Mesodermal cell (in vitro differentiated cells): ENCODE results near the gene DAB2IP.

Experiments
- H3K27ac ChIP-seq: 2 replicates; pipeline ENCODE4 v1.7.0; 2013; ENCODE audit warnings: mild to moderate bottlenecking, low read depth, low read length, moderate library complexity; ENCODE audit not compliant: severe bottlenecking
- H3K36me3 ChIP-seq: 2 replicates; pipeline ENCODE4 v1.7.1; 2013; ENCODE audit warnings: mild to moderate bottlenecking, low read length, moderate library complexity; ENCODE audit not compliant: control insufficient read depth, insufficient read depth
- H3K4me1 ChIP-seq: one replicate; pipeline ENCODE4 v1.7.1; 2013; ENCODE audit warnings: mild to moderate bottlenecking, low read length; ENCODE audit not compliant: insufficient read depth, control insufficient read depth, poor library complexity, severe bottlenecking
- H3K4me3 ChIP-seq: 2 replicates; pipeline ENCODE4 v1.7.0; 2013; ENCODE audit warnings: low read length, control low read depth, mild to moderate bottlenecking; ENCODE audit not compliant: insufficient read depth, poor library complexity, severe bottlenecking; ENCODE audit errors: extremely low read depth
- H3K9me3 ChIP-seq: 2 replicates; pipeline ENCODE4 v1.7.1; 2013; ENCODE audit warnings: mild to moderate bottlenecking, low read length, moderate library complexity; ENCODE audit not compliant: control insufficient read depth
- whole genome bisulfite sequencing, 2 experiments: methylation state at CpG; one replicate each; pipeline ENCODE4 v1.1.5; 2013; ENCODE audit warnings: missing lambda C conversion rate in 2 of 2; ENCODE audit not compliant: insufficient coverage in 2 of 2; 5-methylcytosine and 5-hydroxymethylcytosine counted together

DAB2IP gene

GRCh38 chr9:121753802-121754654, 102.6 kb downstream of the DAB2IP start:
- H3K27ac ChIP-seq: no peak overlapping the region
- peaks cover 36% of the 10 kb centered on the region for H3K36me3 ChIP-seq
- H3K4me3 ChIP-seq: no peak overlapping the region
- 88 to 91% methylated on average over 11 to 12 of the region's 12 CpGs for WGBS, 2 experiments
- peaks cover 14% of the 10 kb centered on the region for H3K4me1 ChIP-seq
- no peaks in the 10 kb centered on the region for H3K9me3 ChIP-seq

GRCh38 chr9:121754655-121755436, 103.4 kb downstream of the DAB2IP start:
- 93 to 97% methylated on average over 7 to 12 of the region's 15 CpGs for WGBS, 2 experiments
- H3K27ac ChIP-seq: no peak overlapping the region

GRCh38 chr9:121755581-121755980, 104.1 kb downstream of the DAB2IP start:
- no peaks in the 10 kb centered on the region for H3K9me3 ChIP-seq
- peaks cover 5% of the 10 kb centered on the region for H3K4me1 ChIP-seq
- no peak overlapping the region for H3K27ac ChIP-seq
- no peak overlapping the region for H3K4me3 ChIP-seq
- peaks cover 44% of the 10 kb centered on the region for H3K36me3 ChIP-seq
- WGBS, 2 experiments: 92 to 98% methylated on average over 6 to 7 of the region's 7 CpGs

More at GRCh38 chr9:121754655-121755436, 103.4 kb downstream of the DAB2IP start:
- Histone ChIP-seq H3K36me3 (peaks cover 38% of the 10 kb centered on the region), H3K4me1 (peaks cover 12% of the 10 kb centered on the region), H3K4me3 (no peak overlapping the region), H3K9me3 (no peaks in the 10 kb centered on the region)

GRCh38 chr9:121756474-121757280, 105.2 kb downstream of the DAB2IP start:
- Histone ChIP-seq H3K36me3 (peaks cover 52% of the 10 kb centered on the region), H3K4me3 (no peak overlapping the region), H3K9me3 (no peaks in the 10 kb centered on the region), H3K4me1 (peaks cover 5% of the 10 kb centered on the region), H3K27ac (no peak overlapping the region)
- WGBS, 2 experiments: 88% methylated on average over 10 to 16 of the region's 16 CpGs

GRCh38 chr9:121757281-121757585, 105.8 kb downstream of the DAB2IP start:
- Histone ChIP-seq H3K9me3 (no peaks in the 10 kb centered on the region), H3K27ac (no peak overlapping the region), H3K4me3 (no peak overlapping the region), H3K36me3 (peaks cover 52% of the 10 kb centered on the region), H3K4me1 (peaks cover 2% of the 10 kb centered on the region)
- WGBS, 2 experiments: 100% methylated on average over 1 of the region's 1 CpG; no CpG with 5 or more reads in 1 of the 2 experiments

GRCh38 chr9:121758693-121759092, 107.3 kb downstream of the DAB2IP start:
- peaks cover under 1% of the 10 kb centered on the region for H3K4me1 ChIP-seq
- H3K9me3 ChIP-seq: no peaks in the 10 kb centered on the region
- H3K27ac ChIP-seq: no peak overlapping the region
- H3K4me3 ChIP-seq: no peak overlapping the region
- H3K36me3 ChIP-seq: peaks cover 63% of the 10 kb centered on the region
- 90 to 96% methylated on average over 5 to 7 of the region's 9 CpGs for WGBS, 2 experiments

GRCh38 chr9:121759996-121760395, 108.6 kb downstream of the DAB2IP start:
- Histone ChIP-seq H3K27ac (no peak overlapping the region), H3K4me3 (no peak overlapping the region), H3K36me3 (peaks cover 63% of the 10 kb centered on the region), H3K9me3 (no peaks in the 10 kb centered on the region), H3K4me1 (peaks cover 12% of the 10 kb centered on the region)
- WGBS, 2 experiments: 92 to 98% methylated on average over 21 to 22 of the region's 23 CpGs

GRCh38 chr9:121760571-121760970, 109.1 kb downstream of the DAB2IP start:
- H3K4me3 ChIP-seq: no peak overlapping the region
- peaks cover 17% of the 10 kb centered on the region for H3K4me1 ChIP-seq
- peaks cover 66% of the 10 kb centered on the region for H3K36me3 ChIP-seq
- H3K27ac ChIP-seq: no peak overlapping the region
- H3K9me3 ChIP-seq: no peaks in the 10 kb centered on the region
- WGBS, 2 experiments: 99% methylated on average over 10 of the region's 10 CpGs

GRCh38 chr9:121763131-121763530, 111.7 kb downstream of the DAB2IP start:
- Histone ChIP-seq H3K27ac (no peak overlapping the region), H3K9me3 (no peaks in the 10 kb centered on the region), H3K4me1 (peaks cover 34% of the 10 kb centered on the region), H3K36me3 (peaks cover 76% of the 10 kb centered on the region), H3K4me3 (no peak overlapping the region)
- WGBS, 2 experiments: 80 to 100% methylated on average over 2 to 5 of the region's 6 CpGs

GRCh38 chr9:121763561-121764370, 112.3 kb downstream of the DAB2IP start:
- Histone ChIP-seq H3K27ac (no peak overlapping the region), H3K36me3 (peaks cover 76% of the 10 kb centered on the region), H3K4me1 (peaks cover 37% of the 10 kb centered on the region), H3K4me3 (no peak overlapping the region), H3K9me3 (no peaks in the 10 kb centered on the region)
- 97% methylated on average over 17 to 21 of the region's 21 CpGs for WGBS, 2 experiments
